Myocyte (in vitro differentiated cells): ENCODE data around the gene RAB8B. TPM values are rescaled to one million over a fixed set of nuclear protein-coding genes. Genes with fewer than 3 reads are reported as not detected.
A peak's percentile ranks its signal among the peaks of the same experiment; 100 is the strongest.

Experiments used
- DNase-seq: peaks from one replicate; pipeline ENCODE4 v3.0.0-alpha.2; 2012; ENCODE audit warnings: low read depth
- total RNA-seq: library from RNA; depleted of rRNA; stranded (reverse); fragments of >200 nt; gene quantifications from 2 replicates; pipeline ENCODE4 v1.2.3, GENCODE V29; 2014

RAB8B gene
- total RNA-seq, 1 donor from 2014 or later = 16.4 TPM

- DNase-seq = peak; percentile 70
Measured at GRCh38 chr15:63306492-63307073, 117.2 kb downstream of the RAB8B start.

GRCh38 chr15:63308491-63308890, 119.1 kb downstream of the RAB8B start:
- no peak for DNase-seq

- no peak for DNase-seq
Measured at GRCh38 chr15:63308947-63309346, 119.5 kb downstream of the RAB8B start.

- DNase-seq = no peak
Measured at GRCh38 chr15:63310646-63311045, 121.2 kb downstream of the RAB8B start.

GRCh38 chr15:63312286-63312685, 122.9 kb downstream of the RAB8B start:
- DNase-seq = no peak

GRCh38 chr15:63313825-63314224, 124.4 kb downstream of the RAB8B start:
- DNase-seq = no peak

GRCh38 chr15:63314409-63314808, 125.0 kb downstream of the RAB8B start:
- DNase-seq = no peak

Other genes with a start within 250 kb of the RAB8B start
- 4,103 and 4,525 TPM in 2 replicates for gene TPM1, start 146.9 kb upstream of the RAB8B start, total RNA-seq
- 22.3 and 27.5 TPM in 2 replicates for gene LACTB, start 67.7 kb upstream of the RAB8B start, total RNA-seq
- gene RPS27L, start 32.1 kb upstream of the RAB8B start, total RNA-seq = 145 and 176 TPM in 2 replicates
- gene APH1B, start 88.0 kb downstream of the RAB8B start, total RNA-seq = 15.2 and 19.7 TPM in 2 replicates
- gene CA12, start 192.2 kb downstream of the RAB8B start, total RNA-seq = 0.26 and 0.62 TPM in 2 replicates